Brain microvascular endothelial cell (primary cell): ENCODE measurements around the gene PAQR4.

Experiments
- DNase-seq: peaks from one replicate; pipeline ENCODE4 v3.0.0-alpha.2; 2020
- H3K27ac ChIP-seq: fragments of 250-450 bp; sonication (Bioruptor Pico); 2 replicates; pipeline ENCODE4 v1.5.1; 2020; ENCODE audit warnings: mild to moderate bottlenecking, moderate library complexity
- H3K27me3 ChIP-seq: fragments of 250-450 bp; sonication (Bioruptor Pico); replicated peaks from 2 replicates; pipeline ENCODE4 v1.5.1; 2020; ENCODE audit warnings: mild to moderate bottlenecking
- H3K36me3 ChIP-seq: fragments of 250-450 bp; sonication (Bioruptor Pico); replicated peaks from 2 replicates; pipeline ENCODE4 v1.5.1; 2020; ENCODE audit warnings: mild to moderate bottlenecking
- H3K4me3 ChIP-seq: 2 replicates; pipeline ENCODE4 v1.5.1; 2011; ENCODE audit warnings: low read depth, mild to moderate bottlenecking, control low read depth, low read length, moderate library complexity
- CTCF ChIP-seq: IDR thresholded peaks from 2 replicates; pipeline ENCODE4 v1.5.1; 2011; ENCODE audit warnings: low read depth, mild to moderate bottlenecking, moderate library complexity, low read length, control low read depth, inconsistent platforms; ENCODE audit errors: missing control alignments
- in situ Hi-C: cut with HindIII; loops from 2 replicates; pipeline ENCODE4 v1.10.0; 2017; ENCODE audit warnings: low sequenced_read_pairs, low pct_ligation_motif_present

The PAQR4 gene

GRCh38 chr16:2955438-2955778 lies 13.7 kb upstream of the PAQR4 start:
- Histone ChIP-seq H3K4me3 (no peak overlapping the region), H3K27ac (no peak overlapping the region), H3K36me3 (no peaks in the 10 kb centered on the region), H3K27me3 (no peaks in the 10 kb centered on the region)
- DNase-seq: no peak
- TF ChIP-seq CTCF: no peak
- in situ Hi-C loops: no loop called here

- no peak overlapping the region for H3K4me3 ChIP-seq
- in situ Hi-C loops: no loop called here
Observed at GRCh38 chr16:2955779-2956578, 13.2 kb upstream of the PAQR4 start.

GRCh38 chr16:2956579-2956956 lies 12.6 kb upstream of the PAQR4 start:
- no peak for DNase-seq
- in situ Hi-C loops: no loop called here
- Histone ChIP-seq H3K36me3 (no peaks in the 10 kb centered on the region), H3K27me3 (no peaks in the 10 kb centered on the region), H3K4me3 (no peak overlapping the region), H3K27ac (no peak overlapping the region)
- no peak for TF ChIP-seq CTCF

More at GRCh38 chr16:2955779-2956578, 13.2 kb upstream of the PAQR4 start:
- Histone ChIP-seq H3K27me3 (no peaks in the 10 kb centered on the region), H3K36me3 (no peaks in the 10 kb centered on the region), H3K27ac (no peak overlapping the region)
- TF ChIP-seq CTCF: no peak
- DNase-seq: no peak

- in situ Hi-C loops: no loop called here
- no peaks in the 10 kb centered on the region for H3K36me3 ChIP-seq
- no peak overlapping the region for H3K4me3 ChIP-seq
- peaks cover 20% of the 10 kb centered on the region for H3K27me3 ChIP-seq
- DNase-seq: no peak
- H3K27ac ChIP-seq: no peak overlapping the region
- no peak for TF ChIP-seq CTCF
Observed at GRCh38 chr16:2959206-2959605, 9.9 kb upstream of the PAQR4 start.

GRCh38 chr16:2960183-2961010 lies 8.8 kb upstream of the PAQR4 start:
- no peak for TF ChIP-seq CTCF
- H3K36me3 ChIP-seq: no peaks in the 10 kb centered on the region
- no peak for DNase-seq
- H3K27ac ChIP-seq: no peak overlapping the region
- in situ Hi-C loops: no loop called here
- H3K4me3 ChIP-seq: no peak overlapping the region
- peaks cover 30% of the 10 kb centered on the region for H3K27me3 ChIP-seq
